Prostate gland (tissue), 2 donors: ENCODE measurements around the gene RCOR1.

Source experiments
- POLR2AphosphoS5 ChIP-seq: sonication (generic); formaldehyde crosslinking; IDR thresholded peaks from one replicate; pipeline ENCODE4 v1.6.1; 2017; ENCODE audit warnings: antibody characterized with exemption
- TF ChIP-seq, protein P1 (sequence below), 4 experiments: fragments of 200-600 bp in 2 of 4; fragments of 450-650 bp in 2 of 4; sonication (generic) in 2 of 4; IDR thresholded peaks; 1 replicate in 3 of 4; 2 replicates in 1 of 4; pipeline ENCODE4 v1.5.1; 2016 to 2019; ENCODE audit warnings: antibody characterized with exemption in 4 of 4, mild to moderate bottlenecking in 2 of 4, moderate library complexity in 2 of 4

DNA sequence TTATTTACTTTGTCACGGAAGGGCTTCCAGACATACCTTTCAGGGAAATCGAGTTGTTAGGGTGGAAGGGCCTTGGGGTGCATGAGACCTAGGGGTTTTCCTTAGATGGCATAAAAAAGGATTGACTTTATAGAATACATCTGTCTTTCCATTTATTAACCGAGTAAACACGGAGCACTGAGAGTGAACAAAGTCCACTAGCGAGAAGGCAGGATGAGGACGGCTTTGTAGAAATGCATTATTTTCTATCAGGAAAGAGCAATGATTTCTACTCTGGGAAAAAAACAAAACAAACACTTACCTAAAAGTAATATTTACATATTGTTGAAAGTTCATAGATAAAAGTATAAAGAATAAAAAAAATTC, 91.8 kb downstream of the RCOR1 start:
- TF ChIP-seq, protein P1, sequence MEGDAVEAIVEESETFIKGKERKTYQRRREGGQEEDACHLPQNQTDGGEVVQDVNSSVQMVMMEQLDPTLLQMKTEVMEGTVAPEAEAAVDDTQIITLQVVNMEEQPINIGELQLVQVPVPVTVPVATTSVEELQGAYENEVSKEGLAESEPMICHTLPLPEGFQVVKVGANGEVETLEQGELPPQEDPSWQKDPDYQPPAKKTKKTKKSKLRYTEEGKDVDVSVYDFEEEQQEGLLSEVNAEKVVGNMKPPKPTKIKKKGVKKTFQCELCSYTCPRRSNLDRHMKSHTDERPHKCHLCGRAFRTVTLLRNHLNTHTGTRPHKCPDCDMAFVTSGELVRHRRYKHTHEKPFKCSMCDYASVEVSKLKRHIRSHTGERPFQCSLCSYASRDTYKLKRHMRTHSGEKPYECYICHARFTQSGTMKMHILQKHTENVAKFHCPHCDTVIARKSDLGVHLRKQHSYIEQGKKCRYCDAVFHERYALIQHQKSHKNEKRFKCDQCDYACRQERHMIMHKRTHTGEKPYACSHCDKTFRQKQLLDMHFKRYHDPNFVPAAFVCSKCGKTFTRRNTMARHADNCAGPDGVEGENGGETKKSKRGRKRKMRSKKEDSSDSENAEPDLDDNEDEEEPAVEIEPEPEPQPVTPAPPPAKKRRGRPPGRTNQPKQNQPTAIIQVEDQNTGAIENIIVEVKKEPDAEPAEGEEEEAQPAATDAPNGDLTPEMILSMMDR (IDR thresholded peaks at IDR 0.05), result no peak
- TF ChIP-seq POLR2AphosphoS5, result no peak
